GM06990 (cell line): ENCODE measurements around the gene ACCS.

ENCODE experiments used
- DNase-seq: peaks from one replicate; pipeline ENCODE4 v3.0.0-alpha.2; 2011; ENCODE audit not compliant: insufficient read length; ENCODE audit errors: extremely low read depth
- H3K27me3 ChIP-seq: replicated peaks from 2 replicates; pipeline ENCODE4 v1.6.0; 2011; ENCODE audit warnings: low read length; ENCODE audit not compliant: control insufficient read depth, insufficient read depth
- H3K36me3 ChIP-seq: 2 replicates; pipeline ENCODE4 v1.5.1; 2011; ENCODE audit warnings: low read length; ENCODE audit not compliant: control insufficient read depth, insufficient read depth
- H3K4me3 ChIP-seq: replicated peaks from 2 replicates; pipeline ENCODE4 v1.5.1; 2011; ENCODE audit warnings: low read depth, mild to moderate bottlenecking, control low read depth, low read length
- TF ChIP-seq, protein P1 (sequence below): IDR thresholded peaks from 2 replicates; pipeline ENCODE4 v1.5.1; 2011; ENCODE audit warnings: low read length, control low read depth, mild to moderate bottlenecking, inconsistent platforms; ENCODE audit not compliant: insufficient read depth, poor library complexity, severe bottlenecking

Gene ACCS

DNA sequence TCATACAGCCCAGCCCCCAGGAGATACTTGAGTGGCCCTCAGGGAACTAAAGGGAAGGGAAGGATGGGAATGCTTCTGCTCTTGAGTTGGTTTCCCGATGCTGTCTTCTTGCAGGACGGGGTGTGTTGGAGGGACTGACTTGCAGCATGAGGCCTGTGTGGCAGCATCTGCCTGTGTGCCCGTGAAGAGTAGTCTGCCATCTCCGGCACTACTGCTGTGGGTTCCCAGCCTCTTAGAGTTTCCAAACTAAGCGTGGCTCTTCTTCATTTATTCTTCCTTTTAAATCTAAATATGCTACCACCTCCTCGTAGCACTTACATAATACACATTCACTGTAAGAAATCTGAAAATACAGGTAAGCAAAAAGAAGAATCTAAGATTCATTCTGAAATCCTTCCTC is 42.2 kb downstream of the ACCS start:
- H3K27me3 ChIP-seq, result no peaks in the 10 kb centered on the region
- no peaks in the 10 kb centered on the region; the same call in 1 of the 2 replicates for H3K36me3 ChIP-seq
- TF ChIP-seq, protein P1, sequence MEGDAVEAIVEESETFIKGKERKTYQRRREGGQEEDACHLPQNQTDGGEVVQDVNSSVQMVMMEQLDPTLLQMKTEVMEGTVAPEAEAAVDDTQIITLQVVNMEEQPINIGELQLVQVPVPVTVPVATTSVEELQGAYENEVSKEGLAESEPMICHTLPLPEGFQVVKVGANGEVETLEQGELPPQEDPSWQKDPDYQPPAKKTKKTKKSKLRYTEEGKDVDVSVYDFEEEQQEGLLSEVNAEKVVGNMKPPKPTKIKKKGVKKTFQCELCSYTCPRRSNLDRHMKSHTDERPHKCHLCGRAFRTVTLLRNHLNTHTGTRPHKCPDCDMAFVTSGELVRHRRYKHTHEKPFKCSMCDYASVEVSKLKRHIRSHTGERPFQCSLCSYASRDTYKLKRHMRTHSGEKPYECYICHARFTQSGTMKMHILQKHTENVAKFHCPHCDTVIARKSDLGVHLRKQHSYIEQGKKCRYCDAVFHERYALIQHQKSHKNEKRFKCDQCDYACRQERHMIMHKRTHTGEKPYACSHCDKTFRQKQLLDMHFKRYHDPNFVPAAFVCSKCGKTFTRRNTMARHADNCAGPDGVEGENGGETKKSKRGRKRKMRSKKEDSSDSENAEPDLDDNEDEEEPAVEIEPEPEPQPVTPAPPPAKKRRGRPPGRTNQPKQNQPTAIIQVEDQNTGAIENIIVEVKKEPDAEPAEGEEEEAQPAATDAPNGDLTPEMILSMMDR, result no peak
- no peak overlapping the region for H3K4me3 ChIP-seq
- DNase-seq, result no peak

DNA sequence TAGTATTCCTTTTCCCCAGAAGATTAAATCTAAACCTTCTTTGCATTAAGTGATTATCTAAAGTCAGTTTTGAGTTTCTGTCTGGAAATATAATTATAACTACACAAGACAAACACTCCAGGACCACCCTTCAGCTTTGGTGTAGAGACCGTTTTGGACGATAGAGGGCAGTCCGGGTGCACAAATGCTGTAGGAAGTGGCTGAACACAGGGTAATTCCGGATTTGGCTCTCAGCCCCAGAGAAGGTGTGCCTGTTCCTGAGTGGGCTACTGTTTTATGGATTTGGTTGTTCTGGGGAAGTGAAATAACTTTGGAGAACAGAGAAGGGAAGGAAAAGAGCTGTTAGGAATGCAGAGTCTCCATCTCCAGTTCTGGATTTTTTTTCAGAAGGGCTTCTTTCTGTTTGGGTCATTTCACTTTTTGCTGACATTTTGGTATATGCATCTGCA is 44.2 kb downstream of the ACCS start:
- TF ChIP-seq, protein P1, result peak; percentile 82
- Histone ChIP-seq H3K27me3 (no peaks in the 10 kb centered on the region), H3K36me3 (no peaks in the 10 kb centered on the region; the same call in 1 of the 2 replicates), H3K4me3 (no peak overlapping the region)
- DNase-seq, result no peak

DNA sequence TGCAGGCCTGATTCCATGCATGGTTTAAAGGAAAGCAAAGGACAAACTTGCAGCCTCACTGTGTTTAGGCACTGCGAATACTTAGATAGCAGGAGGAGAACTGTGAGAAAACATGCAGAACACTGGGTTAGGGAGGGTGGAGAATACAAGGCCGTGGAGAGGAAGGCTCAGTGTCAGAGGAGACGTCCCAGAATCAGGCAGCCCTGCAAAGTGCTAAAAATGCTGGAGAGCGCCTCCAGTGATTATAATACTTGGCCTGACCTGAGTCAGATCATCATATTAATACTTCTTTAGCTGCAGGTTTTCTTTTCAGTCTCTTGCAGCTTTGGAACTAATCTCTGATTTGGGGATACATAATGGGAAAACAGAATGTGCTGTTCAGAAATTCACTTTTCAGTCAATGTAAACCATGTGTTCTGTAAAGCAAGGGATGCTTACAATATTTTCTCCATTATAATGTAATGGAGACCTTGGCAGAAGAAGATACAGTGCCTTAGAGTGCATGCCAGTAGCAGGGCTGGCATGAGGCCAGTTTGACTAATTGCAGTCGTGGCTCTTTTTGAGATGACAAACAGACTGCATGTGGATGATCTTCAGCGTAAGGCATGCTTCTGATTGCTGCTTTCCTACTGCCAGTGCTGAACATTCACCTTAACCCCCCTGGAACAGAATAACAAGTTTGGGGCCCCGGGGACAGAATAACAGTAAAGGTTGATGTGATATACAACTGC is 46.2 kb downstream of the ACCS start:
- DNase-seq, result no peak
- TF ChIP-seq, protein P1, result no peak
- H3K36me3 ChIP-seq, result no peaks in the 10 kb centered on the region; the same call in 1 of the 2 replicates
- H3K4me3 ChIP-seq, result no peak overlapping the region
- H3K27me3 ChIP-seq, result no peaks in the 10 kb centered on the region

DNA sequence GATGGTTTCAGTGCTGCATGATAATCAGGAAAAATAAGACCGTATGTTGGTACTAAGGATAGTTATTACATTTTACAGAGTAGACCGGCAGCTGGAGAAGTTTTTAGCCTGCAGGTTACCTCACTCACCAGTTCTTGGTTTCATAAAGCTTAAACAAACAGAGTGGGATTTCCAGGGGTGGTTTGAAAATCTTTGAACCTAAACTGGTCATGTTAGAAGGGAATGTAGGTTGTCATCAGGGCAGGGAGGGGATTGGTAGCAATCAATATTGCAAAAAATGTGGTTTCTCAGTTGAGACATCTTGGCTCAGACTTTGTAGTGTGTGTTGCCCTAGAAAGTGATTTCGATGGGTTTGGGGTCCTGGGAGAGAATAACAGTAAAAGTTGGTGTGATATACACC is 46.9 kb downstream of the ACCS start:
- no peak for DNase-seq
- H3K36me3 ChIP-seq, result no peaks in the 10 kb centered on the region; the same call in 1 of the 2 replicates
- TF ChIP-seq, protein P1, result no peak
- H3K27me3 ChIP-seq, result no peaks in the 10 kb centered on the region
- no peak overlapping the region for H3K4me3 ChIP-seq

DNA sequence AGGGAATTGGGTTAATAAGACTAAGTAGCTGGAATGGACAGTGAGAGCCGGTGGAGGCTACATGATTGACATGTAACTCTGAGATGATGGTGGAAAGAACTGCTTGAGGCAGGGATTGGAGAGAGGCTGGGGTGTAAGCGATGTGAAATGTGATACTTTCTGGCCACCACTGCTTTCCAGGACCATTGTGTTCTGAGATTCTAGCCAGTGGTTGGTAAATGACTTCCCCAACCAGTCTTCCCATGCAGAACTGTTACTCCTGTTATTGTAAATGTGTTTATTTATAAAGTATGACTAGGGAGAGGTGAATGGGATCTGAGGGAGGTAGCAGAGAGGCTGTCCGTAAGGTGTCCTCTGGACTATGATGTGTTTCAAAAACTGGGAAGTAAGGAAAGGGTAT is 47.5 kb downstream of the ACCS start:
- TF ChIP-seq, protein P1, result no peak
- H3K27me3 ChIP-seq, result no peaks in the 10 kb centered on the region
- H3K36me3 ChIP-seq, result no peaks in the 10 kb centered on the region
- no peak overlapping the region for H3K4me3 ChIP-seq
- no peak for DNase-seq
